Fibroblast of mammary gland (primary cell): ENCODE data around the gene ABR.

Source experiments
- DNase-seq: peaks from one replicate; pipeline ENCODE4 v3.0.0-alpha.2; 2010; ENCODE audit warnings: low read depth
- H3K4me3 ChIP-seq: 2 replicates; pipeline ENCODE4 v1.5.1; 2011; ENCODE audit warnings: low read depth, mild to moderate bottlenecking, low read length, moderate library complexity; ENCODE audit not compliant: control insufficient read depth
- CTCF ChIP-seq: conservative IDR thresholded peaks from 2 replicates; pipeline ENCODE4 v1.5.1; 2011; ENCODE audit warnings: low read depth, low read length, inconsistent platforms; ENCODE audit not compliant: control insufficient read depth, insufficient read depth

The ABR gene

GRCh38 chr17:1034652-1035210 is 145.1 kb downstream of the ABR start:
- TF ChIP-seq CTCF, result no peak

GRCh38 chr17:1033503-1033902 is 146.3 kb downstream of the ABR start:
- no peak overlapping the region for H3K4me3 ChIP-seq
- no peak for TF ChIP-seq CTCF
- no peak for DNase-seq

More at GRCh38 chr17:1034652-1035210, 145.1 kb downstream of the ABR start:
- H3K4me3 ChIP-seq, result no peak overlapping the region
- no peak for DNase-seq

- no peak for TF ChIP-seq CTCF
- no peak for DNase-seq
- no peak overlapping the region for H3K4me3 ChIP-seq
Measured at GRCh38 chr17:1032391-1032790, 147.4 kb downstream of the ABR start.

- peak; percentile 38 for DNase-seq
- H3K4me3 ChIP-seq, result no peak overlapping the region
- TF ChIP-seq CTCF, result no peak
Measured at GRCh38 chr17:1031711-1032110, 148.1 kb downstream of the ABR start.

GRCh38 chr17:1030684-1031532 is 148.9 kb downstream of the ABR start:
- TF ChIP-seq CTCF, result no peak
- no peak overlapping the region for H3K4me3 ChIP-seq
- DNase-seq, result peak; percentile 12

- no peak for DNase-seq
- TF ChIP-seq CTCF, result no peak
- H3K4me3 ChIP-seq, result no peak overlapping the region
Measured at GRCh38 chr17:1029922-1030644, 149.7 kb downstream of the ABR start.
